Measurements from ENCODE around the gene CACNG8.
"Not testable (repeated sequence)": the region's sequence is repeated elsewhere in the genome, so short reads cannot be mapped to it uniquely, and the experiment has no call there.

Gene CACNG8

GRCh38 chr19:53944416-53944815 lies 18.3 kb upstream of the CACNG8 start:
- TF ChIP-seq CTCF (IDR thresholded peaks at IDR 0.05; ENCODE audit: low read depth, low read length): no peak
- no peak overlapping the region for H3K4me3 ChIP-seq (ENCODE audit: low read depth, low read length)

GRCh38 chr19:53944933-53945332 lies 17.8 kb upstream of the CACNG8 start:
- TF ChIP-seq CTCF (IDR thresholded peaks at IDR 0.05; ENCODE audit: low read depth, low read length): no peak
- H3K4me3 ChIP-seq (ENCODE audit: low read depth, low read length): no peak overlapping the region

GRCh38 chr19:53945441-53945840 lies 17.3 kb upstream of the CACNG8 start:
- TF ChIP-seq CTCF (IDR thresholded peaks at IDR 0.05; ENCODE audit: low read depth, low read length): no peak
- no peak overlapping the region for H3K4me3 ChIP-seq (ENCODE audit: low read depth, low read length)

- no peak for TF ChIP-seq CTCF (IDR thresholded peaks at IDR 0.05; ENCODE audit: low read depth, low read length)
Observed at GRCh38 chr19:53945998-53946397, 16.7 kb upstream of the CACNG8 start.

DNA sequence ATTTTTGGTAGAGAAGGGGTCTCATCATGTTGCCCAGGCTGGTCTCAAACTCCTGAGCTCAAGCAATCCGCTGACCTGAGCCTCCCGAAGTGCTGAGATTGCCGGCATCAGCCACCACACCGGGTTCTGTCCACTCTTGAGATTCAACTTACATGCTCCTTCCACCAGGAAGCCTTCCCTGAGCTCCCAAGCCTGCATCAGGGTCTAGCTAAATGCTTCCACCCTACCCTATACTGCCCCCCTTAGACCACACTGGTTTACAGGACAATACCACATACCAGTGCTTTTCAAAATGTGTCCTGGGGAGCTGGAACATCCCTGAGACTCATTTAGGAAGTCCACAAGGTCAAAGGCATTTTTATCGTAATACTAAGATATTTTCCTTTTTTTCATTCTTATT lies 15.1 kb upstream of the CACNG8 start:
- TF ChIP-seq CTCF (IDR thresholded peaks at IDR 0.05; ENCODE audit: low read depth, low read length): no peak
- H3K4me3 ChIP-seq (ENCODE audit: low read depth, low read length): no peak overlapping the region

More at GRCh38 chr19:53945998-53946397, 16.7 kb upstream of the CACNG8 start:
- no peak overlapping the region for H3K4me3 ChIP-seq (ENCODE audit: low read depth, low read length)

GRCh38 chr19:53948611-53949010 lies 14.1 kb upstream of the CACNG8 start:
- not testable (repeated sequence) for H3K4me3 ChIP-seq (ENCODE audit: low read depth, low read length)

GRCh38 chr19:53951436-53951835 lies 11.3 kb upstream of the CACNG8 start:
- no peak for TF ChIP-seq CTCF (IDR thresholded peaks at IDR 0.05; ENCODE audit: low read depth, low read length)

GRCh38 chr19:53951947-53952346 lies 10.8 kb upstream of the CACNG8 start:
- no peak overlapping the region for H3K4me3 ChIP-seq (ENCODE audit: low read depth, low read length)
- no peak for TF ChIP-seq CTCF (IDR thresholded peaks at IDR 0.05; ENCODE audit: low read depth, low read length)

More at GRCh38 chr19:53951436-53951835, 11.3 kb upstream of the CACNG8 start:
- H3K4me3 ChIP-seq (ENCODE audit: low read depth, low read length): no peak overlapping the region

Data from WI38 (cell line).